ENCODE measurements around the gene MATN3. TPM values are rescaled to one million over a fixed set of nuclear protein-coding genes. Genes with fewer than 3 reads are reported as not detected.

The MATN3 gene
- total and polyA plus RNA-seq, 9 of the 15 experiments (the other 6 are each of a cell fraction or from before 2014, with no cell fraction given), result not detected

DNA sequence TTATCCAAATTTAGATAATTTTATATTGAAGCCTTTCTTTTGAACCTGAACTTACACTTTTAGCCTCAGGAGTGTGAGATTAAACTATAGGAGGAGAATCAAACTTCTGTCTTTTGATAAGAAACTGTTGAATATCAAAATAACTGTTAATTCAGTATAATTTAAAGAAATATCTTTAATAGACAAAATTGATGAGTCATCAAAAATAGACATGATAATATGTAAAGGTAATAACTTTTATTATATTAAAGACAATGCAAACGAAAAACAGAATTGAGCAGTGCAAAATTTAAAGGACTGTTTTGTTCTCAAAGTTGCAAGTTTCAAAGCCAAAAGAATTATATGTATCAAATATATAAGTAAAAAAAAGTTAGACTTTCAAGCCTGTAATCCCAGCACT lies 20.6 kb downstream of the MATN3 start:
- Histone ChIP-seq H3K36me3 (ENCODE audit: control insufficient read depth, insufficient read depth, low read length) (peaks cover 4% of the 10 kb centered on the region; the same call in 2 of the 3 replicates), H3K4me3 (no peak overlapping the region), H4K20me1 (replicated peaks; ENCODE audit: control insufficient read depth, insufficient read depth, low read length) (no peaks in the 10 kb centered on the region), H3K27ac (ENCODE audit: extremely low read depth, low read depth, low read length) (no peak overlapping the region), H3K27me3 (ENCODE audit: control insufficient read depth in 2 of 2, insufficient read depth in 2 of 2, low read length in 2 of 2) (no peaks in the 10 kb centered on the region; a peak in 2 of 5 replicates), H2AFZ (ENCODE audit: low read depth, low read length) (no peak overlapping the region), H3K9ac (ENCODE audit: insufficient read depth in 1 of 2, low read depth in 2 of 2, low read length in 2 of 2) (no peak overlapping the region), H3K79me2 (ENCODE audit: control insufficient read depth, insufficient read depth, low read length) (peaks cover 11% of the 10 kb centered on the region; the same call in 1 of the 3 replicates), H3K9me1 (ENCODE audit: control insufficient read depth, insufficient read depth, low read length) (no peaks in the 10 kb centered on the region), H3K4me2 (ENCODE audit: insufficient read depth, low read length) (no peak overlapping the region), H3K9me3 (replicated peaks; ENCODE audit: control insufficient read depth, insufficient read depth, low read depth, low read length) (no peaks in the 10 kb centered on the region), H3K4me1 (replicated peaks in 1 of 2; ENCODE audit: control insufficient read depth in 2 of 2, insufficient read depth in 2 of 2, low read length in 2 of 2) (peaks cover 0 to 9% of the 10 kb centered on the region in 2 experiments; a peak in 2 of 5 replicates)
- ATAC-seq (no peak), DNase-seq (ENCODE audit: extremely low read depth in 1 of 4, low spot score in 3 of 4) (no peak), FAIRE-seq (no peak)
- POLR2A ChIA-PET, result interaction anchor here (1.0 kb wide), 1 partner anchor 10 kb away, joined by 4 read pairs; no protein-coding TSS in a partner anchor
- no TSS peak for BruUV-seq (replicated peaks)
- TF ChIP-seq ZNF324 (CRISPR knock-in tag; IDR thresholded peaks at IDR 0.05) (no peak), FOXJ3 (CRISPR knock-in tag; IDR thresholded peaks at IDR 0.05) (no peak), MAFK (IDR thresholded peaks at IDR 0.05; ENCODE audit: low read length) (peak; percentile 99), MAFG (tag; conservative IDR thresholded peaks at IDR 0.05) (peak; percentile 94), KAT7 (CRISPR knock-in tag; IDR thresholded peaks at IDR 0.05; ENCODE audit: borderline replicate concordance) (no peak), C11orf30 (IDR thresholded peaks at IDR 0.05; ENCODE audit: low read depth) (peak; percentile 93), ZNF316 (IDR thresholded peaks at IDR 0.05) (peak; percentile 98), DMBX1 (CRISPR knock-in tag; IDR thresholded peaks at IDR 0.05; ENCODE audit: borderline replicate concordance) (no peak), SMAD4 (CRISPR knock-in tag; conservative IDR thresholded peaks at IDR 0.05) (no peak), UBTF (IDR thresholded peaks at IDR 0.05; ENCODE audit: borderline replicate concordance in 1 of 2, low read depth in 2 of 2, low read length in 2 of 2) (no peak), GATA2 (CRISPR knock-in tag; IDR thresholded peaks at IDR 0.05) (no peak), HNRNPLL (IDR thresholded peaks at IDR 0.05; ENCODE audit: low read depth, low read length, poor library complexity, severe bottlenecking) (no peak), MAFF (IDR thresholded peaks at IDR 0.05; ENCODE audit: low read length) (peak; percentile 98), ZFPM2 (CRISPR knock-in tag; IDR thresholded peaks at IDR 0.05) (no peak), NKRF (IDR thresholded peaks at IDR 0.05; ENCODE audit: borderline replicate concordance) (no peak), SP2 (IDR thresholded peaks at IDR 0.05; ENCODE audit: extremely low read depth, low read depth, low read length, poor library complexity, severe bottlenecking) (no peak), RBM25 (IDR thresholded peaks at IDR 0.05; ENCODE audit: low read depth, low read length, severe bottlenecking) (no peak), RNF2 (IDR thresholded peaks at IDR 0.05) (no peak)
- TF ChIP-seq, protein P1, sequence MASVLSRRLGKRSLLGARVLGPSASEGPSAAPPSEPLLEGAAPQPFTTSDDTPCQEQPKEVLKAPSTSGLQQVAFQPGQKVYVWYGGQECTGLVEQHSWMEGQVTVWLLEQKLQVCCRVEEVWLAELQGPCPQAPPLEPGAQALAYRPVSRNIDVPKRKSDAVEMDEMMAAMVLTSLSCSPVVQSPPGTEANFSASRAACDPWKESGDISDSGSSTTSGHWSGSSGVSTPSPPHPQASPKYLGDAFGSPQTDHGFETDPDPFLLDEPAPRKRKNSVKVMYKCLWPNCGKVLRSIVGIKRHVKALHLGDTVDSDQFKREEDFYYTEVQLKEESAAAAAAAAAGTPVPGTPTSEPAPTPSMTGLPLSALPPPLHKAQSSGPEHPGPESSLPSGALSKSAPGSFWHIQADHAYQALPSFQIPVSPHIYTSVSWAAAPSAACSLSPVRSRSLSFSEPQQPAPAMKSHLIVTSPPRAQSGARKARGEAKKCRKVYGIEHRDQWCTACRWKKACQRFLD (CRISPR knock-in tag; IDR thresholded peaks at IDR 0.05), result no peak
- in situ Hi-C loops (cut with MboI) (no loop called here), intact Hi-C loops (cut with micrococcal nuclease) (no loop called here)
- 0% methylated on average over 1 of the region's 1 CpG for WGBS (ENCODE audit: insufficient coverage, low coverage, missing lambda C conversion rate)
- CTCF ChIA-PET (ENCODE audit: low intra/inter-chr PET ratio), result no interaction called here

All from K562 (cell line).